Measurements from ENCODE around the gene PCSK4. TPM values are rescaled to one million over a fixed set of nuclear protein-coding genes. Genes with fewer than 3 reads are reported as not detected.
A peak's percentile ranks its signal among the peaks of the same experiment; 100 is the strongest.

Gene PCSK4
- total and polyA plus RNA-seq, 9 of the 15 experiments (the other 6 are each of a cell fraction or from before 2014, with no cell fraction given), result 0.01 to 9.1 (median 2.1) TPM; not detected in 1

DNA sequence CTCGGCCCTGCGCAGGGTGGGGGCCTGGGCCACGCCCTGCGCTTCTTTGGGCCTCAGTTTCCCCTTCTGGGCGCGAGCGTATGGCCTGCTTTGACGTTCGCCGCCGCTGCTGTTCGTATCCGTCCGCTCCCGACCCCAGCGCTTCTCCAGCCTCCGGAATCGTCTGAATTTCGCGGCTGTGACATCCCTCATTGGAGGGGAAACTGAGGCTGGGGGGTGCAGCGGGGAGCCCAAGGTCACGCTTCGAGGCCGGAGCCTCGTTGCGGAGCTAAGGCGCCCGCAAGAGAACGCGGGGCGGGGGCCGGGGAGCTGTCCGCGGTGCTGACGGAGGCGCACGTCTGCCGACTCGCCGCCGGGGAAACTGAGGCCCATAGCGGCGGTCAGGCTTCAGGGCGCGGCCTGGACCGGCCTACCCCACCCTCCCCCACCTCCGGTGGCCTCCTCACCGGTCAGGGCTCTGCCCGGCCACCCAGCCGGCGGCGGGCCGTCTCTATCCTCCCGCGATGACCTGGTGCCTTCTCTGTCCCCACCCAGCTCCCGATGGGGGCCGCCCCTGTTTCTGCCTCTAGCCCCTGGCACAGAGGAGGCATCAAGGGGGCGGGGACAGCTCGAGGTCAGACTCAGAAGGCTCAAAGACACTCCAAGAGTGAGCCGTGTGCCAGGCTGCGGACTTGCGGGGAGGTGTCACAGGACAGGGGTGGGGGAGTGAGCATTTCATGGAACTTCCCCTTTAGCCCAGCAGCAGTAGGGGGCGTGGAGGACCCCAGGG is 43.3 kb downstream of the PCSK4 start (continued):
- TF ChIP-seq ZHX1 (conservative IDR thresholded peaks at IDR 0.05; ENCODE audit: low read length) (no peak), SLC30A9 (CRISPR knock-in tag; IDR thresholded peaks at IDR 0.05) (no peak), TCF3 (CRISPR knock-in tag; IDR thresholded peaks at IDR 0.05) (no peak), PRDM10 (IDR thresholded peaks at IDR 0.05; ENCODE audit: partially characterized antibody) (no peak), CBX2 (IDR thresholded peaks at IDR 0.05; ENCODE audit: insufficient read depth, low read length, poor library complexity, severe bottlenecking) (no peak), E2F1 (CRISPR knock-in tag; IDR thresholded peaks at IDR 0.05) (no peak), GTF2E2 (tag; IDR thresholded peaks at IDR 0.05) (no peak), LCOR (CRISPR knock-in tag; IDR thresholded peaks at IDR 0.05) (peak; percentile 75; the same call in 1 of the 2 replicates), ZNF561 (CRISPR knock-in tag; conservative IDR thresholded peaks at IDR 0.05) (no peak), FOXJ2 (tag; IDR thresholded peaks at IDR 0.05) (no peak), MYBL2 (IDR thresholded peaks at IDR 0.05; ENCODE audit: low read depth) (no peak), MYBL2 (CRISPR knock-in tag; IDR thresholded peaks at IDR 0.05; ENCODE audit: borderline replicate concordance) (no peak), TEAD2 (tag; IDR thresholded peaks at IDR 0.05) (no peak), ZBTB5 (IDR thresholded peaks at IDR 0.05) (no peak), BACH1 (tag; IDR thresholded peaks at IDR 0.05) (no peak), ZNF583 (CRISPR knock-in tag; IDR thresholded peaks at IDR 0.05) (no peak), ZNF212 (CRISPR knock-in tag; IDR thresholded peaks at IDR 0.05) (no peak), HLTF (IDR thresholded peaks at IDR 0.05) (no peak)
- TF ChIP-seq, protein P1, sequence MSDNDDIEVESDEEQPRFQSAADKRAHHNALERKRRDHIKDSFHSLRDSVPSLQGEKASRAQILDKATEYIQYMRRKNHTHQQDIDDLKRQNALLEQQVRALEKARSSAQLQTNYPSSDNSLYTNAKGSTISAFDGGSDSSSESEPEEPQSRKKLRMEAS (CRISPR knock-in tag; IDR thresholded peaks at IDR 0.05), result peak; percentile 63
